HepG2 (cell line): Measurements from ENCODE around the gene SREBF1. TPM values are rescaled to one million over a fixed set of nuclear protein-coding genes. Genes with fewer than 3 reads are reported as not detected.
A peak's percentile ranks its signal among the peaks of the same experiment; 100 is the strongest.

Experiments
- AGO2 ChIP-seq: fragments of 200-400 bp; formaldehyde crosslinking; optimal IDR thresholded peaks from 2 replicates; pipeline ENCODE3; 2017; ENCODE audit warnings: mild to moderate bottlenecking, low read depth, low read length, moderate library complexity
- DNMT3B ChIP-seq: conservative IDR thresholded peaks from 2 replicates; pipeline ENCODE4 v1.6.1; 2016; ENCODE audit warnings: missing biosample characterization, control low read depth
- FOXJ3 ChIP-seq: sonication (generic); formaldehyde crosslinking; IDR thresholded peaks from 2 replicates; pipeline ENCODE4 v1.4.0; 2020; ENCODE audit warnings: missing genetic modification reagents, mild to moderate bottlenecking, borderline replicate concordance
- FOXO1 ChIP-seq: sonication (generic); formaldehyde crosslinking; IDR thresholded peaks from 2 replicates; pipeline ENCODE4 v1.4.0; 2020; ENCODE audit warnings: missing genetic modification reagents
- KDM2A ChIP-seq: sonication (generic); formaldehyde crosslinking; IDR thresholded peaks from 2 replicates; pipeline ENCODE4 v1.4.0; 2020; ENCODE audit warnings: low read depth, missing genetic modification reagents, borderline replicate concordance
- KDM5B ChIP-seq: sonication (generic); formaldehyde crosslinking; IDR thresholded peaks from 2 replicates; pipeline ENCODE4 v1.4.0; 2020; ENCODE audit warnings: missing genetic modification reagents, mild to moderate bottlenecking, borderline replicate concordance
- KMT2B ChIP-seq: IDR thresholded peaks from 2 replicates; pipeline ENCODE4 v1.6.1; 2016; ENCODE audit warnings: missing genetic modification reagents, missing compliant biosample characterization
- NBN ChIP-seq: fragments of 450-650 bp; conservative IDR thresholded peaks from 2 replicates; pipeline ENCODE4 v1.6.1; 2017
- NR1H2 ChIP-seq: sonication (generic); formaldehyde crosslinking; IDR thresholded peaks from 2 replicates; pipeline ENCODE4 v1.8.1; 2022; ENCODE audit warnings: low read depth, missing genetic modification reagents, borderline replicate concordance
- NR2F2 ChIP-seq: IDR thresholded peaks from 2 replicates; pipeline ENCODE4 v1.6.1; 2012; ENCODE audit warnings: low read depth, inconsistent platforms, borderline replicate concordance
- POLR2A ChIP-seq, 2 experiments: IDR thresholded peaks; 2 replicates each; pipeline ENCODE4 v1.6.1; 2011; ENCODE audit warnings: low read depth in 2 of 2, low read length in 2 of 2, mild to moderate bottlenecking in 1 of 2, moderate library complexity in 1 of 2; ENCODE audit not compliant: insufficient read depth in 1 of 2
- RCOR2 ChIP-seq: IDR thresholded peaks from 2 replicates; pipeline ENCODE4 v1.6.1; 2016; ENCODE audit warnings: missing biosample characterization, missing genetic modification reagents
- TBX2 ChIP-seq: sonication (generic); formaldehyde crosslinking; IDR thresholded peaks from 2 replicates; pipeline ENCODE4 v1.5.0; 2020; ENCODE audit warnings: missing genetic modification reagents, mild to moderate bottlenecking, borderline replicate concordance
- YY1 ChIP-seq: IDR thresholded peaks from 2 replicates; pipeline ENCODE4 v1.6.1; 2011; ENCODE audit warnings: low read length, low read depth, moderate library complexity, mild to moderate bottlenecking; ENCODE audit not compliant: insufficient read depth, insufficient replicate concordance
- ZBTB7A ChIP-seq: sonication (generic); formaldehyde crosslinking; IDR thresholded peaks from 2 replicates; pipeline ENCODE4 v1.8.0; 2022; ENCODE audit warnings: mild to moderate bottlenecking, missing genetic modification reagents
- ZFYVE20 ChIP-seq: sonication (generic); formaldehyde crosslinking; IDR thresholded peaks from 2 replicates; pipeline ENCODE4 v1.8.0; 2023; ENCODE audit warnings: low read depth, mild to moderate bottlenecking, moderate library complexity, missing genetic modification reagents, borderline replicate concordance
- ZNF225 ChIP-seq: sonication (generic); formaldehyde crosslinking; IDR thresholded peaks from 2 replicates; pipeline ENCODE4 v1.4.0; 2020; ENCODE audit warnings: mild to moderate bottlenecking, missing genetic modification reagents
- ZNF263 ChIP-seq: sonication (generic); formaldehyde crosslinking; IDR thresholded peaks from 2 replicates; pipeline ENCODE4 v1.4.0; 2020; ENCODE audit warnings: missing genetic modification reagents
- ZNF3 ChIP-seq: IDR thresholded peaks from 2 replicates; pipeline ENCODE4 v1.7.0; 2017; ENCODE audit warnings: inconsistent platforms
- ZNF446 ChIP-seq: sonication (generic); formaldehyde crosslinking; IDR thresholded peaks from 2 replicates; pipeline ENCODE4 v1.5.0; 2020; ENCODE audit warnings: mild to moderate bottlenecking, missing genetic modification reagents
- ZNF501 ChIP-seq: sonication (generic); formaldehyde crosslinking; IDR thresholded peaks from 2 replicates; pipeline ENCODE4 v1.5.1; 2020; ENCODE audit warnings: mild to moderate bottlenecking, moderate library complexity, missing genetic modification reagents
- ZNF629 ChIP-seq: sonication (generic); formaldehyde crosslinking; conservative IDR thresholded peaks from 2 replicates; pipeline ENCODE4 v1.5.0; 2020; ENCODE audit warnings: missing genetic modification reagents
- ZNF678 ChIP-seq: sonication (generic); formaldehyde crosslinking; IDR thresholded peaks from 2 replicates; pipeline ENCODE4 v1.4.0; 2020; ENCODE audit warnings: mild to moderate bottlenecking, missing genetic modification reagents
- polyA plus RNA-seq, 8 experiments: library from polyadenylated mRNA; depleted of rRNA in 3 of 8; stranded (reverse) in 7 of 8; unstranded in 1 of 8; fragments of >200 nt; fragmentation: Illumina TruSeq in 4 of 8; extraction: Trizol in 4 of 8; gene quantifications; 2 replicates each; pipeline versions ENCODE4 v1.2.1 to v1.2.3, GENCODE V29; 2011 to 2016; ENCODE audit warnings: low read depth in 4 of 8, missing spikeins in 1 of 8, mixed read lengths in 1 of 8; ENCODE audit not compliant: insufficient read depth in 1 of 8
- total RNA-seq, 5 experiments: library from RNA; depleted of rRNA; stranded (reverse); fragments of >200 nt; fragmentation: Illumina TruSeq; extraction: Trizol; gene quantifications; 2 replicates each; pipeline ENCODE4 v1.2.3, GENCODE V29; 2016; ENCODE audit warnings: low read depth in 1 of 5
- TF ChIP-seq, protein P1 (sequence below): sonication (generic); formaldehyde crosslinking; IDR thresholded peaks from 2 replicates; pipeline ENCODE4 v1.5.1; 2020; ENCODE audit warnings: missing genetic modification reagents, mild to moderate bottlenecking, borderline replicate concordance
- TF ChIP-seq, protein P2 (sequence below): sonication (generic); formaldehyde crosslinking; IDR thresholded peaks from 2 replicates; pipeline ENCODE4 v1.4.0; 2020; ENCODE audit warnings: missing genetic modification reagents
- TF ChIP-seq, protein P3 (sequence below): sonication (generic); formaldehyde crosslinking; IDR thresholded peaks from 2 replicates; pipeline ENCODE4 v1.5.1; 2020; ENCODE audit warnings: mild to moderate bottlenecking, moderate library complexity, missing genetic modification reagents

SREBF1 gene
- total and polyA plus RNA-seq, 2 of the 13 experiments (the other 11 are each of a cell fraction or from before 2014, with no cell fraction given): 34.3 to 38.0 TPM

DNA sequence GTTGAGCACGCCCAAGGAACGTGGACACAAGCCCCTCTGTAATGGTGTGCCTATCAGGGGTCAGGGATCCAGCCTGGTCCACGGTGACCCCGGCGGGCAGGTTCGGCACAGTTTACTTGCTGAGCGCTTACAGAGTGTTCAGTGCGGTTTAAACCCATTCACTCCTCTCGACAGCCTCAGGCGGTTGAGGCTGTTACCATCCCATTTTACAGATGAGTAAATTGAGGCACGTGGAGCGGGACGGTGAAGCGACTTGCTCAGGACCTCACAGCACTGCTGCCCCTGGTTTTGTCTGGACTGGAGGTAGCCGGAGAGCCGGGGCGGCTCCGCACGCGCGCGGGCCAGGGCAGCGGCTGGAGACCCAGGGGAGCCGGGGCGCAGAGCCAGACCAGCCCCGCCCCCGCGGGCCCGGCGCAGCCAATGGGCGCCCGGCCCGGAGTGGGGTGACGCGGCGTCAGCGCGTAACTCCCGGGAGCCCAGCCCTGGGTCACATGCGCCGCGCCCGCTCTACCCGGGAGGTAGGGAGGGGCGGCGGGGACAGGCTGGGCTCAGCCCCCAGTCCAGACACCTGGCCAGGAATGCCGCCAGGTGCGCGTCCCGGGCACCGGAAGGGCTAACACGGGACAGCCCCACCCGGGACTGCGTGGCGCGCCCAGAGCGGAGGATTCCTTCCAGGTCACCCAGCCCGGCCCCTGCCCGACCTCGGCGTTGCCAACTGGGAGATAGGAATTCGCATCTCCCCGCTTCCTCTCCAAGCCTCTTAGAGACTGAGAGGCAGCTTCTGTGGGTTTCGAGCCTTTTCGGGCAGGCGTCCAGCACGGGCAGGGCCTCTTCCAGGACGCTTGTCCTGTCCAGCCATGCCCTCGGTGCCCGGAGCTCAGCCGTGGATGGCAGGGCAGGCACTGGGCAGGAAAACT, 3.3 kb upstream of the SREBF1 start (continued):
- TF ChIP-seq POLR2A (IDR thresholded peaks at IDR 0.05; ENCODE audit: insufficient read depth in 1 of 2, low read depth in 2 of 2, low read length in 2 of 2) (peak; percentile 87 to 93), KDM2A (CRISPR knock-in tag) (peak; percentile 53; the same call in 1 of the 2 replicates), ZNF629 (CRISPR knock-in tag) (peak; percentile 100), KDM5B (CRISPR knock-in tag) (peak; percentile 90; the same call in 1 of the 2 replicates), NR2F2 (0 out of 2 replicates have a peak, but pooled peaks have one; percentile 39), NR1H2 (CRISPR knock-in tag) (0 out of 2 replicates have a peak, but pooled peaks have one; percentile 14), YY1 (peak; percentile 21), NBN (no peak), RCOR2 (CRISPR knock-in tag) (peak; percentile 97), TBX2 (peak; percentile 78), ZNF3 (CRISPR knock-in tag) (peak; percentile 94), ZNF263 (CRISPR knock-in tag) (no peak), ZNF446 (CRISPR knock-in tag) (peak; percentile 90), ZNF678 (CRISPR knock-in tag) (0 out of 2 replicates have a peak, but pooled peaks have one; percentile 5), FOXO1 (CRISPR knock-in tag) (peak; percentile 47), AGO2 (peak; percentile 71), ZNF501 (peak; percentile 69; the same call in 1 of the 2 replicates), DNMT3B (CRISPR knock-in tag) (peak; percentile 30; the same call in 1 of the 2 replicates), ZNF225 (CRISPR knock-in tag) (peak; percentile 60; the same call in 1 of the 2 replicates), FOXJ3 (CRISPR knock-in tag) (peak; percentile 68; the same call in 1 of the 2 replicates), ZBTB7A (CRISPR knock-in tag) (peak; percentile 46; the same call in 1 of the 2 replicates), KMT2B (CRISPR knock-in tag) (peak; percentile 60; the same call in 1 of the 2 replicates), ZFYVE20 (no peak)
- TF ChIP-seq, protein P1, sequence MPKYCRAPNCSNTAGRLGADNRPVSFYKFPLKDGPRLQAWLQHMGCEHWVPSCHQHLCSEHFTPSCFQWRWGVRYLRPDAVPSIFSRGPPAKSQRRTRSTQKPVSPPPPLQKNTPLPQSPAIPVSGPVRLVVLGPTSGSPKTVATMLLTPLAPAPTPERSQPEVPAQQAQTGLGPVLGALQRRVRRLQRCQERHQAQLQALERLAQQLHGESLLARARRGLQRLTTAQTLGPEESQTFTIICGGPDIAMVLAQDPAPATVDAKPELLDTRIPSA (CRISPR knock-in tag): 0 out of 2 replicates have a peak, but pooled peaks have one; percentile 29
- TF ChIP-seq, protein P2, sequence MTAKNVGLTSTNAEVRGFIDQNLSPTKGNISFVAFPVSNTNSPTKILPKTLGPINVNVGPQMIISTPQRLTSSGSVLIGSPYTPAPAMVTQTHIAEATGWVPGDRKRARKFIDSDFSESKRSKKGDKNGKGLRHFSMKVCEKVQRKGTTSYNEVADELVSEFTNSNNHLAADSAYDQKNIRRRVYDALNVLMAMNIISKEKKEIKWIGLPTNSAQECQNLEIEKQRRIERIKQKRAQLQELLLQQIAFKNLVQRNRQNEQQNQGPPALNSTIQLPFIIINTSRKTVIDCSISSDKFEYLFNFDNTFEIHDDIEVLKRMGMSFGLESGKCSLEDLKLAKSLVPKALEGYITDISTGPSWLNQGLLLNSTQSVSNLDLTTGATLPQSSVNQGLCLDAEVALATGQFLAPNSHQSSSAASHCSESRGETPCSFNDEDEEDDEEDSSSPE (CRISPR knock-in tag): peak; percentile 39
- TF ChIP-seq, protein P3, sequence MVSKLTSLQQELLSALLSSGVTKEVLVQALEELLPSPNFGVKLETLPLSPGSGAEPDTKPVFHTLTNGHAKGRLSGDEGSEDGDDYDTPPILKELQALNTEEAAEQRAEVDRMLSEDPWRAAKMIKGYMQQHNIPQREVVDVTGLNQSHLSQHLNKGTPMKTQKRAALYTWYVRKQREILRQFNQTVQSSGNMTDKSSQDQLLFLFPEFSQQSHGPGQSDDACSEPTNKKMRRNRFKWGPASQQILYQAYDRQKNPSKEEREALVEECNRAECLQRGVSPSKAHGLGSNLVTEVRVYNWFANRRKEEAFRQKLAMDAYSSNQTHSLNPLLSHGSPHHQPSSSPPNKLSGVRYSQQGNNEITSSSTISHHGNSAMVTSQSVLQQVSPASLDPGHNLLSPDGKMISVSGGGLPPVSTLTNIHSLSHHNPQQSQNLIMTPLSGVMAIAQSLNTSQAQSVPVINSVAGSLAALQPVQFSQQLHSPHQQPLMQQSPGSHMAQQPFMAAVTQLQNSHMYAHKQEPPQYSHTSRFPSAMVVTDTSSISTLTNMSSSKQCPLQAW (CRISPR knock-in tag): peak; percentile 77; the same call in 1 of the 2 replicates
